ENCODE results near the gene SLC35E2B.
"Not testable (repeated sequence)": the region's sequence is repeated elsewhere in the genome, so short reads cannot be mapped to it uniquely, and the experiment has no call there.

Gene SLC35E2B

GRCh38 chr1:1729116-1729816, 36.7 kb upstream of the SLC35E2B start:
- not testable (repeated sequence) for H3K14ac ChIP-seq (ENCODE audit: low read length in 2 of 2); H2BK12ac ChIP-seq (ENCODE audit: low read length in 2 of 2); H3K4me1 ChIP-seq (ENCODE audit: control insufficient read depth, insufficient read depth, low read depth, low read length); DNase-seq; H3K4ac ChIP-seq (ENCODE audit: low read depth in 1 of 2, low read length in 2 of 2); H3K18ac ChIP-seq (ENCODE audit: low read depth in 1 of 2, low read length in 2 of 2); H3K4me3 ChIP-seq (ENCODE audit: insufficient read depth in 1 of 2, low read depth in 1 of 2, low read length in 2 of 2); H2BK15ac ChIP-seq (ENCODE audit: low read depth, poor library complexity, severe bottlenecking); H2AFZ ChIP-seq (ENCODE audit: low read depth, low read length); H3K27me3 ChIP-seq (ENCODE audit: control insufficient read depth in 1 of 2, insufficient read depth in 1 of 2, low read length in 2 of 2); H3K9me3 ChIP-seq (ENCODE audit: control insufficient read depth, low read length); H3K4me2 ChIP-seq (ENCODE audit: low read length, poor library complexity, severe bottlenecking); H2BK5ac ChIP-seq (ENCODE audit: low read depth, low read length, poor library complexity, severe bottlenecking); H3K27ac ChIP-seq (ENCODE audit: low read length, poor library complexity, severe bottlenecking); H3K79me1 ChIP-seq (replicated peaks; ENCODE audit: low read length, poor library complexity, severe bottlenecking); H4K91ac ChIP-seq (ENCODE audit: low read length); H2BK120ac ChIP-seq (ENCODE audit: low read depth, low read length); H2AK5ac ChIP-seq (ENCODE audit: low read length, severe bottlenecking); H4K8ac ChIP-seq (ENCODE audit: low read length); H3K23ac ChIP-seq (ENCODE audit: low read length in 2 of 2)
- Histone ChIP-seq H3K9ac (ENCODE audit: low read length) (peak overlapping the region; percentile 78), H3K36me3 (ENCODE audit: control insufficient read depth in 1 of 2, insufficient read depth in 2 of 2, low read depth in 1 of 2, low read length in 2 of 2) (peaks cover 29 to 31% of the 10 kb centered on the region in 2 experiments)
- WGBS = 100% methylated on average over 7 of the region's 18 CpGs

GRCh38 chr1:1728308-1729005, 35.9 kb upstream of the SLC35E2B start:
- Histone ChIP-seq H3K9ac (ENCODE audit: low read length) (peak overlapping the region; percentile 78), H3K4me3 (ENCODE audit: insufficient read depth in 1 of 2, low read depth in 1 of 2, low read length in 2 of 2) (peak overlapping the region in 1 of 2 experiments; percentile 57), H3K36me3 (ENCODE audit: control insufficient read depth in 1 of 2, insufficient read depth in 2 of 2, low read depth in 1 of 2, low read length in 2 of 2) (peaks cover 25 to 27% of the 10 kb centered on the region in 2 experiments)
- not testable (repeated sequence) for H3K4me2 ChIP-seq (ENCODE audit: low read length, poor library complexity, severe bottlenecking); H4K91ac ChIP-seq (ENCODE audit: low read length); H2AK5ac ChIP-seq (ENCODE audit: low read length, severe bottlenecking); H2BK15ac ChIP-seq (ENCODE audit: low read depth, poor library complexity, severe bottlenecking); H3K18ac ChIP-seq (ENCODE audit: low read depth in 1 of 2, low read length in 2 of 2); H2AFZ ChIP-seq (ENCODE audit: low read depth, low read length); H3K79me1 ChIP-seq (replicated peaks; ENCODE audit: low read length, poor library complexity, severe bottlenecking); H4K8ac ChIP-seq (ENCODE audit: low read length); H3K27me3 ChIP-seq (ENCODE audit: control insufficient read depth in 1 of 2, insufficient read depth in 1 of 2, low read length in 2 of 2); H3K27ac ChIP-seq (ENCODE audit: low read length, poor library complexity, severe bottlenecking); H2BK5ac ChIP-seq (ENCODE audit: low read depth, low read length, poor library complexity, severe bottlenecking); H3K9me3 ChIP-seq (ENCODE audit: control insufficient read depth, low read length); H3K14ac ChIP-seq (ENCODE audit: low read length in 2 of 2); H3K23ac ChIP-seq (ENCODE audit: low read length in 2 of 2); H2BK120ac ChIP-seq (ENCODE audit: low read depth, low read length); H3K4ac ChIP-seq (ENCODE audit: low read depth in 1 of 2, low read length in 2 of 2); H3K4me1 ChIP-seq (ENCODE audit: control insufficient read depth, insufficient read depth, low read depth, low read length); H2BK12ac ChIP-seq (ENCODE audit: low read length in 2 of 2)
- 48% methylated on average over 5 of the region's 14 CpGs for WGBS
- peak; percentile 48 for DNase-seq

- 95% methylated on average over 5 of the region's 12 CpGs for WGBS
- DNase-seq = not testable (repeated sequence)
- H3K36me3 ChIP-seq (ENCODE audit: control insufficient read depth in 1 of 2, insufficient read depth in 2 of 2, low read depth in 1 of 2, low read length in 2 of 2) = peaks cover 16 to 18% of the 10 kb centered on the region in 2 experiments
These were observed 34.6 kb upstream of the SLC35E2B start for GRCh38 chr1:1727131-1727651.

GRCh38 chr1:1726088-1726487, 33.5 kb upstream of the SLC35E2B start:
- not testable (repeated sequence) for H3K14ac ChIP-seq (ENCODE audit: low read length in 2 of 2); DNase-seq; H3K4ac ChIP-seq (ENCODE audit: low read depth in 1 of 2, low read length in 2 of 2); H2AK5ac ChIP-seq (ENCODE audit: low read length, severe bottlenecking); H3K79me1 ChIP-seq (replicated peaks; ENCODE audit: low read length, poor library complexity, severe bottlenecking); H2BK15ac ChIP-seq (ENCODE audit: low read depth, poor library complexity, severe bottlenecking); H3K4me2 ChIP-seq (ENCODE audit: low read length, poor library complexity, severe bottlenecking); H3K9ac ChIP-seq (ENCODE audit: low read length); H4K91ac ChIP-seq (ENCODE audit: low read length); H3K4me3 ChIP-seq (ENCODE audit: insufficient read depth in 1 of 2, low read depth in 1 of 2, low read length in 2 of 2); H2BK120ac ChIP-seq (ENCODE audit: low read depth, low read length); H2AFZ ChIP-seq (ENCODE audit: low read depth, low read length); H2BK12ac ChIP-seq (ENCODE audit: low read length in 2 of 2); H3K27me3 ChIP-seq (ENCODE audit: control insufficient read depth in 1 of 2, insufficient read depth in 1 of 2, low read length in 2 of 2); H4K8ac ChIP-seq (ENCODE audit: low read length); H2BK5ac ChIP-seq (ENCODE audit: low read depth, low read length, poor library complexity, severe bottlenecking); H3K4me1 ChIP-seq (ENCODE audit: control insufficient read depth, insufficient read depth, low read depth, low read length); H3K18ac ChIP-seq (ENCODE audit: low read depth in 1 of 2, low read length in 2 of 2); H3K27ac ChIP-seq (ENCODE audit: low read length, poor library complexity, severe bottlenecking); H3K23ac ChIP-seq (ENCODE audit: low read length in 2 of 2); H3K9me3 ChIP-seq (ENCODE audit: control insufficient read depth, low read length)
- 96% methylated on average over 17 of the region's 17 CpGs for WGBS
- H3K36me3 ChIP-seq (ENCODE audit: control insufficient read depth in 1 of 2, insufficient read depth in 2 of 2, low read depth in 1 of 2, low read length in 2 of 2) = peaks cover 13 to 16% of the 10 kb centered on the region in 2 experiments

More at GRCh38 chr1:1727131-1727651, 34.6 kb upstream of the SLC35E2B start:
- not testable (repeated sequence) for H2BK12ac ChIP-seq (ENCODE audit: low read length in 2 of 2); H4K91ac ChIP-seq (ENCODE audit: low read length); H3K27me3 ChIP-seq (ENCODE audit: control insufficient read depth in 1 of 2, insufficient read depth in 1 of 2, low read length in 2 of 2); H2BK15ac ChIP-seq (ENCODE audit: low read depth, poor library complexity, severe bottlenecking); H2BK120ac ChIP-seq (ENCODE audit: low read depth, low read length); H3K4ac ChIP-seq (ENCODE audit: low read depth in 1 of 2, low read length in 2 of 2); H4K8ac ChIP-seq (ENCODE audit: low read length); H3K4me1 ChIP-seq (ENCODE audit: control insufficient read depth, insufficient read depth, low read depth, low read length); H3K27ac ChIP-seq (ENCODE audit: low read length, poor library complexity, severe bottlenecking); H2AFZ ChIP-seq (ENCODE audit: low read depth, low read length); H3K23ac ChIP-seq (ENCODE audit: low read length in 2 of 2); H3K4me2 ChIP-seq (ENCODE audit: low read length, poor library complexity, severe bottlenecking); H2AK5ac ChIP-seq (ENCODE audit: low read length, severe bottlenecking); H3K18ac ChIP-seq (ENCODE audit: low read depth in 1 of 2, low read length in 2 of 2); H3K14ac ChIP-seq (ENCODE audit: low read length in 2 of 2); H3K79me1 ChIP-seq (replicated peaks; ENCODE audit: low read length, poor library complexity, severe bottlenecking); H3K9me3 ChIP-seq (ENCODE audit: control insufficient read depth, low read length); H3K4me3 ChIP-seq (ENCODE audit: insufficient read depth in 1 of 2, low read depth in 1 of 2, low read length in 2 of 2); H2BK5ac ChIP-seq (ENCODE audit: low read depth, low read length, poor library complexity, severe bottlenecking)
- H3K9ac ChIP-seq (ENCODE audit: low read length) = peak overlapping the region; percentile 18

Data from mesenchymal stem cell (in vitro differentiated cells and primary cell).